Activated T-helper 1 cell treated with anti-CD3 and anti-CD28 coated beads, Interleukin-12 subunit alpha, Interleukin-12 subunit beta, Interleukin-2, Interleukin-4 antibody, amounts not matched to agents 30 ng/mL and 10 ng/mL and 1 ng/mL, durations not matched to agents 14 hours and 24 hours and 36 hours (primary cell): ENCODE measurements around the gene GPSM1. TPM values are rescaled to one million over a fixed set of nuclear protein-coding genes. Genes with fewer than 3 reads are reported as not detected.

Experiments
- DNase-seq: peaks from one replicate; pipeline ENCODE4 v3.0.0; 2021; ENCODE audit warnings: low spot score
- H3K27ac Mint-ChIP-seq: one replicate; pipeline ENCODE4 v1.8.0; 2021; ENCODE audit warnings: mild to moderate bottlenecking, mixed read lengths
- H3K27me3 Mint-ChIP-seq: one replicate; pipeline ENCODE4 v1.8.0; 2022; ENCODE audit warnings: mild to moderate bottlenecking, moderate library complexity, mixed read lengths; ENCODE audit not compliant: insufficient read depth
- H3K36me3 Mint-ChIP-seq: one replicate; pipeline ENCODE4 v1.8.0; 2021; ENCODE audit warnings: low read depth, mixed read lengths
- H3K4me1 Mint-ChIP-seq: one replicate; pipeline ENCODE4 v1.8.0; 2021; ENCODE audit warnings: low read depth, mixed read lengths
- H3K4me3 Mint-ChIP-seq: one replicate; pipeline ENCODE4 v1.8.0; 2021; ENCODE audit warnings: mild to moderate bottlenecking, moderate library complexity, mixed read lengths
- H3K9me3 Mint-ChIP-seq: one replicate; pipeline ENCODE4 v1.8.0; 2021; ENCODE audit warnings: mixed read lengths
- intact Hi-C: fragments of 100-400 bp; cut with micrococcal nuclease; formaldehyde crosslinking; loops from one replicate; pipeline ENCODE4 v1.15.1; 2024
- total RNA-seq: library from RNA; stranded (reverse); gene quantifications from 2 replicates; pipeline ENCODE4 v1.2.3, GENCODE V29; 2022

GPSM1 gene
- total RNA-seq, 1 donor from 2014 or later, result 19.1 TPM

DNA sequence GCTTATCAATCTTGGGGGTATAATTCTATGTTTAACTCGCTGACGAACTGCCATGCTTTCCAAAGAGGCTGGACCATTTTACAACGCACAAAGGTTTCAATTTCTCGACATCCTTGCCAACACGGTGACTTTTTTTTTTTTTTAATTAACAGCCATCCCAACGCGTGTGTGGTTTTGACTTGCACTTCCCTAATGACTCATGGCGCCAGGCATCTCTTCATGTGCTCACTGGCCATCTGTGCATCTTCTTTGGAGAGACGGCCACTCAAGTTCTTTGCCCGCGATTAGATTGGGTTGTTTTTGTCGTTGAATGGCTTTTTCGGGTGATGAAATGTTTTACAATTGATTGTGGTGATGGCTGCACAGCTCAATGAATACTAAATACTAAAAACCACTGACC lies 58.7 kb downstream of the GPSM1 start:
- intact Hi-C loops, result no loop called here
- DNase-seq, result no peak
- Mint-ChIP-seq H3K4me3 (no peak overlapping the region), H3K27me3 (no peaks in the 10 kb centered on the region), H3K27ac (no peak overlapping the region), H3K4me1 (peaks cover 18% of the 10 kb centered on the region), H3K9me3 (no peaks in the 10 kb centered on the region), H3K36me3 (peaks cover 46% of the 10 kb centered on the region)

DNA sequence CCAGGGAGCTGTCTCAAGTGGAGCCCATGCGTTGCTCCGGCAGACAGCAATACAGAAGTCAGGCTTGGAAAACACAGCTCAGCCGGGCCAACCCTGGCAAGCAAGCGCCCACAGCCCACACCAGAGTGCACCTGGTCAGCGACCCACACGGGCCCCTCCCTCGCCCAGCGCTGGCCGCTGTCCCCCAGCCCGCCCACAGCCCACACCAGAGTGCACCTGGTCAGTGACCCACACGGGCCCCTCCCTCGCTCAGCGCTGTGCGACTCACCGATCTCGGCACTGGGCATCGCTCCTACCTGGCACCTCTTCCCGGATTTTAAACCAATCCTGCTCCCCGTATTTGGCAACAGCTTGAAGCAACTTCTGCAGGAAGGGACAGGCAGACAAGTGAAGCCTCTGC lies 59.9 kb downstream of the GPSM1 start:
- DNase-seq, result no peak
- Mint-ChIP-seq H3K27me3 (no peaks in the 10 kb centered on the region), H3K4me1 (peaks cover 18% of the 10 kb centered on the region), H3K27ac (no peak overlapping the region), H3K4me3 (no peak overlapping the region), H3K9me3 (no peaks in the 10 kb centered on the region), H3K36me3 (peaks cover 55% of the 10 kb centered on the region)
- intact Hi-C loops, result no loop called here

DNA sequence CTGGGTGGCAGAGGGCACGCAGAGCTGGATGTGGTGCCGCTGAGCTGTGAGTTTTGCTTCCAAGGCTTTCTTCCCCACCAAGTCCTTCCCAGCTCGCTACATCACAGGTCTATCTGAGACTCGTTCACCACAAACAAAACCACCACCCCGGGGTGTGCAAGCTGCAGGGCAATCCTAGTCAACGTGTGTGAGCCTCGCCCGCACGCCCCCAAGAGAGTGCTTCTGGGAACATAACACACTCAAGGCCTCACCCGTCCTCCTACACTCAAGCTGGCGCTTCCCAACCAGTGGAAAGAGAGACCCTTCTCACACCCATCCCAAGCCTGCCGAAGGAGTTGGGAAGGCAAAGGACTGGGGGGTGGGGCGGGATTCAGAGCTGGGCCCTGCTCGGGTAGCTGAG lies 62.1 kb downstream of the GPSM1 start:
- Mint-ChIP-seq H3K4me1 (peaks cover 18% of the 10 kb centered on the region), H3K36me3 (peaks cover 48% of the 10 kb centered on the region), H3K27ac (no peak overlapping the region), H3K27me3 (no peaks in the 10 kb centered on the region), H3K9me3 (no peaks in the 10 kb centered on the region), H3K4me3 (no peak overlapping the region)
- intact Hi-C loops, result no loop called here
- no peak for DNase-seq

DNA sequence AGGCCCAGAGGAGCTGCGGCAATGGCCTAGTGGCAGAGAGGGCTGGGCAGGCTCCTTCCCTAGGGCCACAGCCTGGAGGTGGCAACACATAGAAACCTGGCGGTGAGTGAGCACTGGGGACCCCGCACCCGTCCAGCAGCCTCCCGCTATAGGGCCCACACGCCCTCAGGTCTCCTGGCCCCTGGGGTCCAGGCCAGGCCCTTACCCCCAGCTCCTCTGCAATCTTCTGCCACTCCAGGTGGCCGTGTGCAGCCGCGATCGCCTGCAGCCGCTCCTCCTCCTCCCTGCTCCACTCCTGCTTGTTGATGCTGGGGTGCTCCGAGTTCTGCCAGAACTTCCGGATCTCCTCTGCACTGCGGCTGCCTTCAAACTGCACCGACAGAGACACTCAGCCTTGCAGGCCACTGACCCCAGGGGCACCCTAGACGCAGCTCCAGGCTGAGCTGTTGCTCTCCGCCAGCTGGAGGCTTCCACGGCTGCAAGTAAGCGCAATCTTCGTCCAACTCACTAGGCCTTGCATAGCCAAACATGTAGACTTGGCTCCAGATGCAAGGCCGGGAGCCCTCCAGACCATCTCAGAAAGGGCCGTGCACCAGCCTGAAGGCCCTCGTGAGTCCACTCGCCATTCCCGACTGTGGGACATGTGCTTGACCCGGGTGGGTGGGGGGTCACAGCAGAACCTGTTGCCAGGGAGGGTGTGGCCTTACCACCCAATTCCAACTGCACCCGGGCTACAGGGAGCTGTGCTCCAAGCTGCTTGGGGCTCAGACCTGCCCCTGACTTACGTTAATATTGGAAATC lies 64.6 kb downstream of the GPSM1 start:
- H3K36me3 Mint-ChIP-seq, result peaks cover 36% of the 10 kb centered on the region
- intact Hi-C loops, result no loop called here
- H3K4me3 Mint-ChIP-seq, result no peak overlapping the region
- no peak for DNase-seq
- H3K4me1 Mint-ChIP-seq, result no peaks in the 10 kb centered on the region
- H3K9me3 Mint-ChIP-seq, result no peaks in the 10 kb centered on the region
- H3K27ac Mint-ChIP-seq, result no peak overlapping the region
- H3K27me3 Mint-ChIP-seq, result no peaks in the 10 kb centered on the region

DNA sequence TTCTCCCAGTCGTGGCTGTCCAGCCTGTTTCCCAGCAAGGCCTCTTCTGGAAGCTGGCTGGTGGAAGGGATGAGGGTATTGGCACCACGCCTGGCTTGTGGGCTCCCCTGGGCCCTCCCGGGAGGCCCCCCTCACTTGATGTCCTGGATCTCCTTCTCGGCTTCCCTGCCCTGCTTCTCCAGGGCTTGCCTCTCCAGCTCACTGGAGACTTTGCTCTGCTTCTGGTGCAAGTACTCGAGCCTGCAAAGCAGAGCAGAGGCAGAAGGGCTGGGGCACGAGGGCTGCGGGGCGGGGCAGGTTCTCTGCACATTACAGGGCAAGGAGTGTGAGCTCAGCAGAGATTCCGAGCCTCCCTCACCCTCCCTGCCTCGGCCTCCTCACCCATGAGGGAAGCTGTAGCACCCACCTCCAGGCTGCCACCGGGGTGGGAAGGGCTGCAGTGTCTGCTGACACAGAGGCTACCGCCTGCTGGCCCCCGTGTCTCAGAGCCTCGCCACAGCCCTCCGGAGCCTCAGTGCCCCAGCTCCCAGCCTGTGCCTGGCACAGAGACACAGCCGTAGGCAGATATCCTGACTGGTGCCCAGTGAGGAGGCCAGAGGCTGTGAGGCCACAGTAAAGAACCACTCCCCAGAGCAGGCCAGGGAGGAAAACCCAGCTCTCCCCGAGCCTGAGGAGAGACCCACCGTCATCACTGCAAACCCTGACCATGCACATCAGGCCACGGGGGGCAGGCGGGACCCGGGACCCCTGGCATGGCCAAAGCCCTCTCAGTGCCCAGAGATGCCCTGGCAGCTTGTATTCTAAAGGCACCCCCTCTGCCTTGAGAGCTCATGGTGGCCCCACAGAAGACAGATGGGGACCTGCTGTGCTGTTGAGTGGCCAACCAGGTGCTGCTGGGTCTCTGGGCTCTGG lies 65.5 kb downstream of the GPSM1 start:
- Mint-ChIP-seq H3K4me3 (no peak overlapping the region), H3K36me3 (peaks cover 33% of the 10 kb centered on the region), H3K9me3 (no peaks in the 10 kb centered on the region), H3K27me3 (no peaks in the 10 kb centered on the region), H3K4me1 (no peaks in the 10 kb centered on the region), H3K27ac (no peak overlapping the region)
- DNase-seq, result no peak
- intact Hi-C loops, result no loop called here

DNA sequence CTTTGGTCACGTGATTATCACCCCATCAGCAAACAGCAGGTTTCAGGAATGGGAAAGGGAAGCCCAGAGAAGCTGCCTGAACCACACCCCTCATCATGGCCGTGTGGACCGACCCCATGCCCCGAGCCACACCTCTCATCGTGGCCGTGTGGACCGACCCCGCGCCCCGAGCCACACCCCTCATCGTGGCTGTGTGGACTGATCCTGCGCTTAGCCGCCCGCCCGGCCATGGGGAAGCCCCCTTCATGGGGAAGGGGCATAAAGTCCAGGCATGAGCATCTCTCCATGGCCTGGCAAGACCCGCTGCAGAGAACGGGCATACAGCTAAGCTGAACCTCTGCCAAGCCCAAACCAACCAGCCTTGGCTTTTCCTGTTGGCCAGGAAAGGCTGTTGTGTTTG lies 66.2 kb downstream of the GPSM1 start:
- intact Hi-C loops, result no loop called here
- DNase-seq, result no peak
- peaks cover 4% of the 10 kb centered on the region for H3K4me1 Mint-ChIP-seq
- no peaks in the 10 kb centered on the region for H3K9me3 Mint-ChIP-seq
- H3K27ac Mint-ChIP-seq, result no peak overlapping the region
- peaks cover 33% of the 10 kb centered on the region for H3K36me3 Mint-ChIP-seq
- no peak overlapping the region for H3K4me3 Mint-ChIP-seq
- no peaks in the 10 kb centered on the region for H3K27me3 Mint-ChIP-seq

DNA sequence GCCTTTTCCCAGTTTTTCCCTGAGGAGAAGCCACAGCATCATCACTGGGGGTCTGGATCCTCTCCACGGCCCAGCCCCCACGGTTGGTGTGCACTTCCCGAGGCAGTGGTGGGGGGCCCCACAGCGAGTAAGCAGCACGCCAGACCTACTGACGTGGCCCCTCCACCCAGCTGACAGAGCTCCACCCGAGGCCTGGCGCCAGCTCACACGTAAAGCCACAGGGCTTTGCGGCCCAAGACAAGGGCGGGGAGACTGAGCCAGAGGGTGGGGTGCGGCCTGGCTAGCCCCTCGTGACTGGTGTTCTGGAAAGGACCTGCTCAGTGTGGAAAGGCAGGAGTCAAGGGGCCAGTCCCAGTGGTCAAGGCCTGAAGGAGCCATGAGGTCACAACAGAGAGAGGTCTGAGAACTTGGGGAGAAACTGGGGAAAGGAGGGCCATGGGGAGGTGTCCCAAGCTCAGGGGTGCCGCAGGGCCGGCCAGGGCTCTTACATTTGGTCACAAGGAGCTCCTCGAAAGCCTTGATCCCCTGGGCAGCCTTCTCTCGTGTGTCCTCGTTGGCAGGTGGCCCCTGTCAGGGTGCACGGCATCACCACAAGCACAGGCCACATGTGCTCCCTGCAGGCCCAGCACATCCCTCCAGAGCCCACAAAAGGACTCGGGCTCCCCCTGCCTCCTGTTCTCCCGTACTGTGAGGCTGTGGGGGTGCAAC lies 67.1 kb downstream of the GPSM1 start:
- peaks cover 35% of the 10 kb centered on the region for H3K36me3 Mint-ChIP-seq
- peaks cover 13% of the 10 kb centered on the region for H3K4me1 Mint-ChIP-seq
- H3K27ac Mint-ChIP-seq, result no peak overlapping the region
- intact Hi-C loops, result no loop called here
- no peaks in the 10 kb centered on the region for H3K27me3 Mint-ChIP-seq
- no peaks in the 10 kb centered on the region for H3K9me3 Mint-ChIP-seq
- DNase-seq, result no peak
- no peak overlapping the region for H3K4me3 Mint-ChIP-seq

DNA sequence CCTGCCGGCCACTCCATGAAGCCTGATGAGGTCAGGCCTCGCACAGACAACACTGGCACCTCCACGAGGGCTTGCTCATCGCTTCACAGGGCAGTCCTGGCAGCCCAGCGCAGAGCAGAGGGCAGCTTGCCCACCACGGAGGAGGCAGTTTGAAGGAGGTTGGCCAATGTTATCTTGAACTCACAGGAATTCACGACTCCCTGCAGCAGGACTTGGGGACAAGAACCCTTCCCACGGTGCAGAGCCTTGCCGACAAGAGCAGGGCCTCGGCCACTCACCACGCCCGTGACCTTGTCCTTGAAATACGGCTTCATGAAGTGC lies 67.6 kb downstream of the GPSM1 start:
- intact Hi-C loops, result no loop called here
- Mint-ChIP-seq H3K4me1 (peaks cover 13% of the 10 kb centered on the region), H3K27ac (no peak overlapping the region), H3K36me3 (peaks cover 32% of the 10 kb centered on the region), H3K9me3 (no peaks in the 10 kb centered on the region), H3K4me3 (no peak overlapping the region), H3K27me3 (no peaks in the 10 kb centered on the region)
- no peak for DNase-seq

DNA sequence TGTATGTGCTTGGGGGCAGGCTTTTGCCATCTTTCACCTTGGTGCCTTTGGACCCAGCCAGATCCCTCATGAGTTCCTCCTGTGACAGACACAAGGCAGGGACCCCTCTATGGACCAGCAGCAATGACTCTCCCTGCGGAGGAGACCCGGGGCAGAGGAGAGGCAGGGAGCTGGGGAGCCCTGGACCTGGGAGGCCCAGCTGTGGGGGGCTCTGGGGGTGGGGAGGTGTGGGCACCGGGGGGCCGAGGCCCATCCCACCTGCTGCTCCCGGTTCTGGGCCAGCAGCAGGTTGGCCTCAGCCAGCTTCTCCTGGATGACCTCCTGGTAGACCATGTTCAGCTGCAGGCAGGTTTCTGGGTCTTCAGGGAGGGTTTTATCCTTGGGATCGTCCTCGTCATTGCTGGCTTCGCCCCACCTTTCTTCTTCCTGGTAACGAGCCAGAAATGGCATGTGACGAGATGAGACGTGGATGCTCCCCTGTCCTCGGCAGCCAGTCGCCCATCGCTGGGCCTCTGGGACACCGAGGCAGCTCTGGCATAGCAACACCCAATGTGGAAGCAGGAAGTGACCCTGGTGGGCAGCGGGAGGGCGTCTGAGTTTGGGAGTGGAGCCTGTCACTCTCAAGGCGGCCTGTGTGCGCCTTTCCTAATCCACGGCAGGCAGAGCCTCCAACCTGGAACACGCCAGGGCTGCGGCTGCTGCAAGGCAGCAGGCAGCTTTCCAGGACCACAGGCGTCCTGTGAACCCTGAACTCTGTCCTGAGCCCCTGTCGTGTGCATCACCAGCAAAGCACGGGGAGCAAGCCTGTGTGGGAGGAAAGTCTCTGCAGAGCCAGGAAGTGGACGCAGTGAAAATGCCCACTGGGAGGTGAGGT lies 68.2 kb downstream of the GPSM1 start:
- Mint-ChIP-seq H3K27me3 (no peaks in the 10 kb centered on the region), H3K27ac (no peak overlapping the region), H3K4me3 (no peak overlapping the region), H3K4me1 (peaks cover 13% of the 10 kb centered on the region), H3K9me3 (no peaks in the 10 kb centered on the region), H3K36me3 (peaks cover 31% of the 10 kb centered on the region)
- no peak for DNase-seq
- intact Hi-C loops, result no loop called here

DNA sequence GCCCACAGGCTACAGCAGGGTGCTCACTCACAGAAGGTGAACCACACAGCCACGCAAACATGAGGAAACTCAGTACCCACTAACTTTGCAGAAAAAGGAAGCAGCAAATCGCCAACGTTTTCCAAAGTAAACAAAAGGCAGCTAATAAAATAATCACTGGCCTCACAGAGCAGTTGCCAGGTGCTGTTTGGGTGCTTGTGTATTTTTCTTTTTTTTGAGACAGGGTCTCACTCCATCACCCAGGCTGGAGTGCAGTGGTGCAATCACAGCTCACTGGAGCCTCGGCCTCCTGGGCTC lies 68.8 kb downstream of the GPSM1 start:
- no peak overlapping the region for H3K4me3 Mint-ChIP-seq
- H3K9me3 Mint-ChIP-seq, result no peaks in the 10 kb centered on the region
- H3K36me3 Mint-ChIP-seq, result peaks cover 30% of the 10 kb centered on the region
- H3K27ac Mint-ChIP-seq, result no peak overlapping the region
- H3K27me3 Mint-ChIP-seq, result no peaks in the 10 kb centered on the region
- H3K4me1 Mint-ChIP-seq, result peaks cover 13% of the 10 kb centered on the region
- intact Hi-C loops, result no loop called here
- no peak for DNase-seq

DNA sequence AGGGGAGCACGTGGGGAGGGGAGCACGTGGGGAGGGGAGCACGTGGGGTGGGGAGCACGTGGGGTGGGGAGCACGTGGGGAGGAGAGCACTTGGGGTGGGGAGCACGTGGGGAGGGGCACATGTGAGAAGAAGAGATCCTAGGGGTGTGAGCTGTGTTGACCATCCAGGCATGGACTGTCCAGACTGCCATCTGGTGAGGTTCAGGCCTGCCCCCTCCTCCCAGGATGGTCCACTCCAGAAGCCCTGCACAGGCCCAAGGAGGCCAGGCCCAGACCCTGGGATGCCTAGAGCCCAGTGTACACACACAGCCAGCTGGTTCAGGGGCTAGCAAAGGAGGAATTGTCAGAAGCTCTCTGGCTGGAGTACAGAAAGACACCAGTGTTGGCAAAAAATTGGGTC lies 70.3 kb downstream of the GPSM1 start:
- no peak overlapping the region for H3K4me3 Mint-ChIP-seq
- H3K27ac Mint-ChIP-seq, result no peak overlapping the region
- H3K4me1 Mint-ChIP-seq, result peaks cover 18% of the 10 kb centered on the region
- intact Hi-C loops, result no loop called here
- no peak for DNase-seq
- H3K27me3 Mint-ChIP-seq, result no peaks in the 10 kb centered on the region
- H3K9me3 Mint-ChIP-seq, result no peaks in the 10 kb centered on the region
- H3K36me3 Mint-ChIP-seq, result peaks cover 31% of the 10 kb centered on the region

DNA sequence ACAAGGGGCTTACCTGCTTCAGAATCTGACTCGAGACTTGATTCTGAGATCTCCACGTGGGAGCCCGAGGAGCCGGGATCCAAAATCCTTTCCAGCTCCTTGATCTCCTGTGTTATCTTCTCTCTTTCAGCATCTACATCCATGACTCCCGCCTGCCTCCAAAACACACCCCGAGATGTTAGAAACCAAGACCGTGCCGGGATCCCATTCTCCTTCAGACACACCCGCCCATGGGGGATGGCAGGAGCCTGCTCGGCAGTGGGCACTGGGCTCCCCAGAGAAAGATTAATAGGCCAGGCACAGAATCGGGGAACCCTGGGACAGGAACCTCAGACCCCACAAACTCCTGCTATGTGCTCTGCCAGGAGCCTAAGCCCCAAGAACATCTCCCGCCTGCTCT lies 70.9 kb downstream of the GPSM1 start:
- Mint-ChIP-seq H3K9me3 (no peaks in the 10 kb centered on the region), H3K36me3 (peaks cover 33% of the 10 kb centered on the region), H3K27me3 (no peaks in the 10 kb centered on the region)

More for the DNA sequence above, 70.9 kb downstream of the GPSM1 start:
- Mint-ChIP-seq H3K4me1 (peaks cover 20% of the 10 kb centered on the region), H3K27ac (no peak overlapping the region), H3K4me3 (peak overlapping the region; percentile 91)
- no peak for DNase-seq
- intact Hi-C loops, result no loop called here
